Measurements from ENCODE around the gene STPG4.

STPG4 gene

DNA sequence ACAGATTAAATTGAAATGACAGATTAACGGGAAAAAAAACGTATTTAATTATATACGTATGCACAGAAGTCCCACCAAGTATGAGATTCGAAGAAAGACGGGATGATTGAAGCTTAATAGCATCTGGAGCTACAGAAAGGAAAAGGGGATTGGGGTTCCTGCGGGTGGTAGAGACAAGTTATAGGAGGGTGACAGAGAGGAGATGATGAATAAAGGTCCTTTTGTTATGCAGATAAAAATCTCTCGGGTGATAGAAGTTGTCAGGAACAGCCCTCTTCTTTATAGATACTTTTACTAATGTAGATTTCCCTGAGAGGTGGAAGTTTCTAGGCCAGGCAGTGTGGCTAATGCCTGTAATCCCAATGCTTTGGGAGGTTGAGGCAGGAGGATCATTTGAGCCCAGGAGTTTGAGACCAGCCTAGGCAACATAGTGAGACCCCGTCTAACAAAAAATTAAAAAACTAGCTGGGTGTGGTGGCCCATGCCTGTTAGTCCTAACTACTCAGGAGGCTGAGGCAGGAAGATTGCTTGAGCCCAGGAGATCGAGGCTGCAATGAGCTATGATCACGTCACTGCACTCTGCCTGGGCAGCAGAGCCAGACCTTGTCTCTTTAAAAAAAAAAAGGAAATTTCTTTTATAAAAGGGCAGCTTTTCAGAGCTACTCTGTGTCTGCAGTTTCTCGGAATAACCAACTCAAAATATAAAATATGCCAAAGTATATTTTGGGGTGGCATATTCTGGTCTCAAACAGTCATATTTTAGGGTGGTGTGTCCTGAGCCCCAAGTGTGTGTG lies 113.0 kb downstream of the STPG4 start:
- Histone ChIP-seq H3K27me3 (replicated peaks; ENCODE audit: control insufficient read depth, insufficient read depth, low read length) (no peaks in the 10 kb centered on the region), H3K4me3 (replicated peaks; ENCODE audit: low read depth, low read length) (no peak overlapping the region), H3K36me3 (ENCODE audit: control insufficient read depth, insufficient read depth, low read length) (peaks cover 33% of the 10 kb centered on the region)
- TF ChIP-seq CTCF (IDR thresholded peaks at IDR 0.05; ENCODE audit: insufficient read depth, low read length, poor library complexity, severe bottlenecking), result no peak
- no peak for DNase-seq (ENCODE audit: extremely low read depth, insufficient read length)

DNA sequence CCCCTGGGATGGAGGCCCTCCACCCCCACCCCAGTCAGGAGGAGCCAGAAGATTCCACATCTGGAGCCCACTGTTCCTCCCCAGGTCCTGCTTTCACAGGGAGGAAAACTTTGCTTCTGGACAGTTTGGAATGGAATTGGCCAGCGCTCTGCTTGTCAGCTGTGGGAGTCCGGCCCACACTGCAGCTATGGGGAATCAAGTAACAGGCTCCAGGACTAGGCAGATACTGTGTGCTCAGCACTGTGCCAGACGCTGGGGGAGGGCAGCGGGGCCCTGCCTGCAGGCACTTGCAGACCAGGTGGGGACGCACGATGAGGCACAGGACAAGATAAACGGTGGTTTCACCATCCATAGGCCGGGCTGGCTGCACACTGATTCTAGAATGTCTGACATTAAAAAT lies 114.0 kb downstream of the STPG4 start:
- Histone ChIP-seq H3K4me3 (replicated peaks; ENCODE audit: low read depth, low read length) (no peak overlapping the region), H3K27me3 (replicated peaks; ENCODE audit: control insufficient read depth, insufficient read depth, low read length) (no peaks in the 10 kb centered on the region), H3K36me3 (ENCODE audit: control insufficient read depth, insufficient read depth, low read length) (peaks cover 26% of the 10 kb centered on the region)
- TF ChIP-seq CTCF (IDR thresholded peaks at IDR 0.05; ENCODE audit: insufficient read depth, low read length, poor library complexity, severe bottlenecking), result no peak
- DNase-seq (ENCODE audit: extremely low read depth, insufficient read length), result no peak

DNA sequence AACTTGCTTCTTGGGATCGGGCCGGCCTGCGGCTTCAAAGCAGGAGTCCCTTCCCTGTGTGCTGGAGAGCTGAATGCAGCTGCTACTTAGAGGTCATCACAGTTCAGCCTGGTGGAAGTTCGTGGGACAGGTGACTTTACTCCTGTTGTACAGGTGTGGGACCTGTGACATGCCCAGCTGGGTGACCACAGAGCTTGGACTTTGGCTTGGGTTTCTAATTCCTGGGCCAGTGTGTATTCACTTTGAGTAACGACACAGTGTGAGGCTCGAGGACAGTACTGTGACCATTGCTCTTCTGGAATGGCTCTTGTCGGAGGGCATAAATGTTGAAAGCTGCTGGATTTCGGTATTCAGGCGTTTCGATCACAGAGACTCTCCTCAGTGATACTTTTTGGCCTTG lies 114.5 kb downstream of the STPG4 start:
- no peaks in the 10 kb centered on the region for H3K27me3 ChIP-seq (replicated peaks; ENCODE audit: control insufficient read depth, insufficient read depth, low read length)
- no peak for TF ChIP-seq CTCF (IDR thresholded peaks at IDR 0.05; ENCODE audit: insufficient read depth, low read length, poor library complexity, severe bottlenecking)
- peaks cover 23% of the 10 kb centered on the region for H3K36me3 ChIP-seq (ENCODE audit: control insufficient read depth, insufficient read depth, low read length)
- no peak for DNase-seq (ENCODE audit: extremely low read depth, insufficient read length)
- no peak overlapping the region for H3K4me3 ChIP-seq (replicated peaks; ENCODE audit: low read depth, low read length)

DNA sequence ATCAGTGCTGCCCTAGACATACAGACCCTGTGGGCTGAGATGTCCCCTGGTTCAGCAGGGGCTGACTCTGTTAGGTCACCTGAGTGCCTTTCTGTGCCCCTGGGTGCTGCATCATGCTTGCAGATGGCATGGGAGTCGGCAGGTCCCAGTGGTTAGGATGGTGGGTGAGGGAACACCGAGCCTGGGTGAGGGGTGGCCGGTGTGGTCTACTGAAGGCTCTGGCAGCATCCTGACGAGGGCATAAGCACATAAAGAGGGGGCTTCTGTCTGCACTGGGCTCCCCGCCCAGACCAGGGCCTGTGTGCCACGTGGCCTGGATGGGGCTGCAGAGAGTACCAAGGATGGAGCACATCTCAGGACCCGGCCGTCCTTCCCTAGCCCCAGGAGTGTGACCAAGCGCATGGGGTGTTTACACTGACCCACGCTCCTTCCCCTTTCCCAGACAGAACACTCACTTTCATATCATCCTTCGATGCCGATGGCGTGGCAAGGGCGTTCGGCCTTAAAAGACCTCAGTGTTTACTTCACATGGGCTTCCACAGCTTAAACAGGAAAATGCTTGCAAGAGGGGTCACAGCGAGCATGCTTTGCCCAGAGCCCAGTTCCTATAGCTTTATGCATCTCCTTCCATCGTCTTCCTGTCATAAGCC lies 115.1 kb downstream of the STPG4 start:
- Histone ChIP-seq H3K36me3 (ENCODE audit: control insufficient read depth, insufficient read depth, low read length) (peaks cover 21% of the 10 kb centered on the region), H3K4me3 (replicated peaks; ENCODE audit: low read depth, low read length) (no peak overlapping the region), H3K27me3 (replicated peaks; ENCODE audit: control insufficient read depth, insufficient read depth, low read length) (no peaks in the 10 kb centered on the region)
- no peak for DNase-seq (ENCODE audit: extremely low read depth, insufficient read length)
- TF ChIP-seq CTCF (IDR thresholded peaks at IDR 0.05; ENCODE audit: insufficient read depth, low read length, poor library complexity, severe bottlenecking), result no peak

DNA sequence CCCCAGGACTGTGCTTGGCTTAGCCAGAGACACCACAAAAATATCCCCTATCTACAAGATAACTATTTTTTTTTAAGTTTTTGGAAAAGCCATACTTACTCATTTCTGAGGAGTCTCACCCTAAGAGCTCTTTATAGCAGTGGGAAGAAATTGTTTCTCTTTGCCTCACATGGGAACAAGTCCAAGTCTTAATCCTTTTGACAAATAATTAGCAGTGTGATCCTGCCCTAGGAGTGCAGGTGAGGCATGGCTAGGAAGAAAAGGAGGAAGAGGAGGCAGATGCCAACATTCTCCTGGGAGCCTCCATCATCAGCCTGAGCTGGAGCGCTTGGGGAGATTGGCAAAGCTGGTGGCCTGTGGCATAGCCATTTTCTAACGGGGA lies 115.6 kb downstream of the STPG4 start:
- no peaks in the 10 kb centered on the region for H3K27me3 ChIP-seq (replicated peaks; ENCODE audit: control insufficient read depth, insufficient read depth, low read length)
- H3K4me3 ChIP-seq (replicated peaks; ENCODE audit: low read depth, low read length), result no peak overlapping the region
- peaks cover 21% of the 10 kb centered on the region for H3K36me3 ChIP-seq (ENCODE audit: control insufficient read depth, insufficient read depth, low read length)
- no peak for TF ChIP-seq CTCF (IDR thresholded peaks at IDR 0.05; ENCODE audit: insufficient read depth, low read length, poor library complexity, severe bottlenecking)
- no peak for DNase-seq (ENCODE audit: extremely low read depth, insufficient read length)

Data from GM06990 (cell line).